GM11168 (cell line): ENCODE measurements around the gene SI.
"Not testable (repeated sequence)": the region's sequence is repeated elsewhere in the genome, so short reads cannot be mapped to it uniquely, and the experiment has no call there.

ENCODE experiments used
- in situ Hi-C: fragments of 300-500 bp; cut with MboI; formaldehyde crosslinking; loops from one replicate; pipeline ENCODE4 v1.12.0; 2022; ENCODE audit warnings: low sequenced_read_pairs; ENCODE audit not compliant: unreplicated experiment

SI gene

GRCh38 chr3:165078293-165078692, at the start of gene SI:
SI (minus strand) TSS chr3:165078496; CDS start chr3:165076012, 2,484 bp downstream.
- in situ Hi-C loops: no loop called here

DNA sequence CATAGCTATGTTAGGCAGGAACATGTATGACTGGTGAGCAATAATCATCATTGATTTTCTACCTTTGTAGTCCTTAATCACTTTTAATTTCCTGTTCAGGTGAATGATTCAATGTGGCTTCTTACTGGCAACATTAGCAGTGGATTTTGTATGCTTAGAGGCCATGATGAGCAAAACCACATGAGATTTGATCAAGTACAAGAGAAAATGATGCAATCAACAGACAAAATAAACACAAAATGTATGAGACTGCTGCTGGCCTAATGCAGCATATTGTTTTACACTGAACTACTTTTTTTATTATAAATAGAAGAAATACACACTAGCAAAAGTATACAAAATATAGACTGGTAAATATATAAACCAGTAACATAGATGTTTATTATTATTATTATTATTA, 47.5 kb upstream of the SI start:
- in situ Hi-C loops: no loop called here

- in situ Hi-C loops: no loop called here
Measured at GRCh38 chr3:165111401-165111800, 33.1 kb upstream of the SI start.

DNA sequence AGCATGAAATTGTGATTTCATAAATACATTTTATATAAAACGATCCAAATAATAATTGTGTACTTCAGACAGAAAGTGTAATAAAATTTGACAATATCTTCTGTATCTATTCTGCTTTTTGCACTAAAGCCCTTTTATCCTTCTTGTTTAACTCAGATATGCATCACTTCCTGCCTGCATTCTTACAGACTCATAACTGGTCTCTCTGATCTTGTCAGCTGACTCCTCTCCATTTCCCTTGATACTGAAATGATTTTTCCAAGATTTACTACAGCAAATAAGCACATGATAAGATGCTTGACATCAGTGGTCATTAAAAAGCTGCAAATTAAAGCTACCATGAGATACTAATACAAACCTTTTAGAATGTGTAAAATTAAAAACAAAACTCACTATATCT, 25.3 kb upstream of the SI start:
- in situ Hi-C loops: no loop called here

DNA sequence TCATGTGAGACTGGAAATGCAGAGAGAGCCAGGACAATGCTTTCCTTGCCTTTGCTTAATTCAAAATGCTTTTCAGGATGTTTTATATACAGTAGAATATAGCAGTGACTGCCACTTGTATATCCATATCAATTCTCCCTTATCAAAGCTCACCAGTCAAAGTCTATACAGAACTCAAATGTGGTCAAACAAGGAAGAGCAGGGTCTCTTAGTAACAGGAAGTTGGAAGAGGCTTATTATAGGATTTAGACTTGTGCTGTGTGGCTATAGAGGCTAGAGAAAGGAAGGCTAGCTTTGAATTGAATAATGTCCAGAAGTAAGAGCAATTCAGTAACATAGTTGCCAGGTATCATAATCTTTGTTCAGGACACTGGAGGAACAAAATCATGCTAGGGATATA, 4.4 kb upstream of the SI start:
- in situ Hi-C loops: no loop called here

GRCh38 chr3:165081183-165081582, 2.9 kb upstream of the SI start:
- in situ Hi-C loops: no loop called here

DNA sequence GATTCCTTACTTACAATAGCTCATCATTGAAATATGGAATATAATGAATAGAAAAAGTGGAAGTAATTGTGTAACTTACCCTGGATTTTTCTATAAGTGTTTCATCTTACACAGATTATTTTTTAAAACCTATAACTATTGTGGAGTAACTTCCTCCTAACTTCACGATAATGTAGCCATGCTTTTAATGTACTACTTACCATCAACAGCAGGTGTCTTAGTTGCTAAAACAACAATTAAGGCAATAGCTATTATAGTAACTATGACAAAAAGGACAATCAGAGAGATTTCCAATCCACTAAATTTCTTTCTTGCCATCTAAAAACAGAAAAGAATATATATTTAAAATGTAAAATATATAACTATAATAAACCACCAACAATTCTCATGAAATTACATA, 2.6 kb downstream of the SI start:
- in situ Hi-C loops: no loop called here

DNA sequence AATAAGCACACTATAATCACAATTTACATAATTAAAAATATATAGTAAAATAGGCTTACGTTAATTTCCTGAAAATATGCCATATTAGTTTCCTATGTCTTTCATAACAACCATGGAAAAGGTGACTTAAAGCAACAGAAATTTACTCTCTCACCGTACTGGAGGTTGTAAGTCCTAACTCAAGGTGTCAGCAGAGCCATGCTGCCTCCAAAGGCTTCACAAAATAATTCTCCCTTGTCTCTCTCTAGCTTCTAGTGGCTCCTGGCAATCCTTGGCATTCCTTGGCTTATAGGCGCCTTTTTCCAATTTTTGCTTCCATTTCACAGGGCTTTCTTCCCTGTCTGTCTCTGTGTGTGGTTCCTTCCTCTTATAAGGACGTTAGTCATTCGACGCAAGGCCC, 7.6 kb downstream of the SI start:
- in situ Hi-C loops: no loop called here

GRCh38 chr3:165056510-165056909, 21.8 kb downstream of the SI start:
- in situ Hi-C loops: no loop called here

GRCh38 chr3:165040186-165040585, 38.1 kb downstream of the SI start:
- in situ Hi-C loops: no loop called here

- in situ Hi-C loops: no loop called here
Measured at GRCh38 chr3:165011557-165011956, 66.7 kb downstream of the SI start.

- in situ Hi-C loops: no loop called here
Measured at GRCh38 chr3:164984947-164985346, 93.3 kb downstream of the SI start.

GRCh38 chr3:164962610-164963009, 115.7 kb downstream of the SI start:
- in situ Hi-C loops: no loop called here

- in situ Hi-C loops: no loop called here
Measured at GRCh38 chr3:164952966-164953365, 125.3 kb downstream of the SI start.

GRCh38 chr3:164951403-164951802, 126.9 kb downstream of the SI start:
- in situ Hi-C loops: not testable (repeated sequence)

DNA sequence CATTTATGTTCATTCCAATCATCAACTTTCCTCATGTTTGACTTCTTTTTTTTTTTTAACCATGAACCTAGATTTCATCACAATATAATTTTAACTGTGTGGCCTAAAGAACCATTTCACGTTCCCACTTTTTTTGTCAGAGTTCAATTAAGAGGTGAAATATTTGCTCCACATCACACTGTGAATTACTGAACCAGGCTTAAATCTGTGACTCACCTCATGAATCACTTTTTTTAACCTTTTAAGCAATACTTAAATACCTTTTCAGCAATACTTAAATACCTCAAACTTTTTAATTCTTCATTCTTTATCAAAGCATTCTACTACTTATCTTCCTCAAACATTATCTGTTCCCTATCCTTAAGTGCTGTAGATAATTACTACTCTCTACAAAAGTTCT, 137.6 kb downstream of the SI start:
- in situ Hi-C loops: no loop called here

- in situ Hi-C loops: no loop called here
Measured at GRCh38 chr3:164929642-164930041, 148.7 kb downstream of the SI start.
